ENCODE measurements around the gene RGS13.

DNA sequence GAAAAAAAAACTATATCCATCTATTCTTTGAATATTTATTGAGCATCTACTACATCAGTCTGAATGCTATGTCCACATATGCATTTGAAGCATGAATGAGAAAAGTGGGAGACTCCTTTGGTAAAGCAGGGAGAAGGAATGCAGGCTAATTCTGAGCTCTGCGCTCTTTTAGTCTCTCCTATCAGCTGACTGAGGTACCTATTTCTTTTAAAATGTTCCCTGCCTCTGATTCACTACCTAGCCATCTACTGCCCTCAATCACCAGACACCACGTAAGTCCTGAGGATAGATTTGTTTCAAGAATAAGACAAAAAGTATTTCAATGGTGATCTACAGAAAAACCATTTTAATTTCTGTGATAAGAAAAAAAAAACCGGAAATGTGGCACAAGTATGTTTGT is 3.8 kb upstream of the RGS13 start:
- TF ChIP-seq GATA3 (IDR thresholded peaks at IDR 0.05; ENCODE audit: low read depth, low read length), result no peak
- TF ChIP-seq GATA2 (IDR thresholded peaks at IDR 0.05; ENCODE audit: low read depth, low read length), result no peak

Measured in SH-SY5Y (cell line).